Activated CD8-positive, alpha-beta memory T cell treated with anti-CD3 and anti-CD28 coated beads, Interleukin-2, amount 50 U/mL, for 48 hours (primary cell): ENCODE data around the gene ATP5F1B.

Experiments used
- DNase-seq: peaks from one replicate; pipeline ENCODE4 v3.0.0-alpha.2; 2020

ATP5F1B gene

DNA sequence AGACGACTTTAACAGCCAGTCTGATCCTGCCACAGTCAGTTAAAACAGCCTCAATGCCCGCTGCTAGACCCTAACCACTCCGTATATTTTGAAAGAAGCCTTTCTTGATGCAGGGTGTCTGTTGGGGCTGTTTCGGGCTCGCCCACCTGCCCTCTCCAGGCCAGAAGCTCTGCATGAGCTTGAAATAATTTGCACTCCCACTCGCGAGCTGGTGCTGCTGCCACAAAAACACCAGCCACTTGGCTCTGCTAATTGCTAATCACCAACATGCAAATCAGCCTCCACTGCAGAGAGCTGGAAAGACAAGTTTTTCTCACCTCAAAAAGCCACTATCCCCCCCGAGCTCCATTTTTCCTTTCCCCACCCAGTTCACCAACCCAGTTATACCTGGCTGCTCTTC is 31.2 kb downstream of the ATP5F1B start:
- no peak for DNase-seq

DNA sequence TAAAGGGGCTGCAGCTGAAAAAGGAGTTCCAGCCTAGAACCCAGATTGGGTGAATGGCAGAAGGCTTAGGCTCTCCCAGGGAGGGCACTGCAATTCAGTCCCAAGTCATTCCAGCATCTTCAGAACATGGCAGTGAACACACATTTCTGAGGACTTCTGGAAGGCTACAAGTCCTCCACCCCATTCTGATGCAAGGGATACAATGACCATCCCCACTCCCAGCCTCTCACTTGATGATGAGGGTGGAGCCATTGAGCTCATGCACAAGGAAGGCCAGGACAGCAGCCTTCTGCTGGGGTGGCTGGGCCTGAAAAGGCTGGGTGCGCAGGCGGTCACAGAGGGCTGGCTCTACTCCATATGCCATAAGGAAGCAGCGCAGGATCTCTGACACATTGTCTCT is 41.4 kb downstream of the ATP5F1B start:
- DNase-seq, result no peak

DNA sequence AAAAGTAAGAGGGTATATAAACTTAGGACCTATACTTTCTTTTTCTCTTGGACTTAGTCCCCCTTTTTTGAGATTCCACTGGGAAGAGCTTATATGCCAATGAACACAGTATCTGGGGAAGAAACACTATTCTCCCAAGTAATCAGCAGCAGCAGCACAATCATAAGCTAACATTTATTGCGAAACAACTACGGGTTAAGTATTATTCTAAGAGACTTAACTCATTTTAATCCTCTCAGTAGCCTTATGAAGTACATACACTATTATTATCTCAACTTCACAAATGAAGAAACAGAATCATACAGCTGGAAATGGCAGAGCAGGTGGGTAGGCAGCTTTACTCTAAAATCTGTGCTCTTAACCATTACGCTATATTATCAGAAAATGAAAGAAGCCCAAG is 43.5 kb downstream of the ATP5F1B start:
- DNase-seq, result no peak

DNA sequence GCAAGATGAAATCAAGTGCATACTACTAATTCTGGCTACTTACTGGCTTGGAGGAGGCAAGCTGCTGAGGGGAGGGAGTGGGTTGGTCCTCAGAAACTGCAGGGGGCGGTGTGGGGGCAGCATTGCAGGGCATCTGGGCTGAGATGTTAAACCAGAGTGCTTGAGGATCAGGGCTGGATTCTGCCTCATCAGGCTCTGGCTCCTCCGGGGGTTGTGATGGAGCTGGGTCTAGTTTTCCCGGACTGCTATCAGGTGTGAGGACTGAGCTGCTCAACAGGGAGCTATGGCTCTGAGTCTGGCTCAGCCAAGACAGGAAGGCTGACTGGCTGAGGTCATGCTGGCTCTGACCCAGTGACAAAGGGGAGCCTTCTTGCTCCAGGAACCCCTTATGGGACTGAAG is 44.3 kb downstream of the ATP5F1B start:
- no peak for DNase-seq

DNA sequence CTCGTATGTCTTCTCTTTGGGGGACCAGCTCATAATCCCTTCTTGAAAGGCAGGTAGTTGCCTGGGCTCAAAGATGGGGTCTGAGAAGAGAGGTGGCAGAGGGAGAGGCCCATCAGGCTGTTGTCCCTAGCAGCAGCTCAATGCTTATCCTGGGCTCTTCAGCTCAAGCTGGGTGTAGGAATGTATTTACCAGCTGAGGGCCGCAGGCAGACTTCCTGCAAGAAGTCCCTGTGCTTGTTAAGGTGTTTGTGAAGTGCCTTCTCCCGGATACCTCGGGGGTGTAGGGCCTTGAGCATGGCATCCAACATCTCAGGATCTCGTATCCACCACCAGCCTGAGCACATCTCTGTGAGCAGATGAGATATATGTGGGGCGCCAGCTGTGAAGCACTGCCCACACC is 45.0 kb downstream of the ATP5F1B start:
- DNase-seq, result no peak

DNA sequence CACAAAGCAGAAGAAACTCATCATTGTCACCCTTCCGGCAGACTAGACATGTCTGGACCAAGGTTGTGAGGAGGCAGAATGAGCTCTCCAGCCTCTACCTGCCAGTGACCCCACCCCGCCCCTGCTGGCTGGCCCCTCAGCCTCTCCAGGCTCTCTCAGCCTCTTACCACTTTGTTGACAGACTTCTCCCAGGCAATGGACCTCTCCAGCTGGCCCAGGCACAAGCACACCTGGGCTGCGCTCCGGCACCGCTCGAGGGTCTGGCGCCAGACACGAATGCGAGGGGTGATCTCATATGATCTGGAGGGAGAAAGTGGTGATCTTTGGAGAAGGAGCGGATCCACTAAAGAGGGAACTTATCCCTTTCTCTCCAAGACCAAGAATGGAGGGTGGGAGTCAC is 46.0 kb downstream of the ATP5F1B start:
- DNase-seq, result no peak

DNA sequence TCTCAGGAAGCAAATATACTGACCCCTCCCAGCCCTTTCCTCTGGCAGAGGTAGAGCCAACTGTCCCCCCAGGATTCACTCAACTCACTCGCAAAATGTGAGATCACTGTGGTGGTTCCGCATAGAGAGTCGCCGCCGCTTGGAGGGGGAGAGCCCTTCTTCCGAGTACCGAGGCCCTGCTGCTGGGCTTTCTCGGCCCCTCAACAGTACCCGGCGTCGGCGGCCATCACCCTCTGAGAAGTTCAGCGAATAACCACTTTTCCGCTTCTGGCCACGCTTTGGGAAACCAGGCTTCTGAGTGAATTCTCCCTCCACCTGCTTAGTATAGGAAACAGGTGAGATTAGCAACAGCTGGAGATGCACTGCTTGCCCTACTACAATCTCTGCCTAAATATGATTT is 46.7 kb downstream of the ATP5F1B start:
- DNase-seq, result no peak

DNA sequence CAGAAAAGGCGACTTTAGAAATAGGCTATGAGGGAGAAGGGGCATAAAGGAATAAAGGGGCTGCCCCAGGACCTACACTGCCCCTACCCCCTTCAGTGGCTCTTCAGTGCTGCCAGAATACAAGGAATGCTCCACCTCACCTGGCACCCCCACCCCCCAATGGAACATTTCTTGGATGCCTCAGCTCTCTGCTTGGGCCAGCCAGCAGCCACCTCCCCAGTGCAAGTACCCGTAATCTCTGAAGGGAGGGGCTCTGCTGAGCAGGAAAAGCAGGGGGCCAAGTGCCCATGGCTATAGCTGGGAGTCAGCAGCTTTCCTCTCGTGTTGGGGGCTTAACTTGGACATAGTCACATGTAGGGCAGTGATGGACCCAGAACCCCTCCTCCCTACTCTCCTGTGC is 49.0 kb downstream of the ATP5F1B start:
- DNase-seq, result no peak

DNA sequence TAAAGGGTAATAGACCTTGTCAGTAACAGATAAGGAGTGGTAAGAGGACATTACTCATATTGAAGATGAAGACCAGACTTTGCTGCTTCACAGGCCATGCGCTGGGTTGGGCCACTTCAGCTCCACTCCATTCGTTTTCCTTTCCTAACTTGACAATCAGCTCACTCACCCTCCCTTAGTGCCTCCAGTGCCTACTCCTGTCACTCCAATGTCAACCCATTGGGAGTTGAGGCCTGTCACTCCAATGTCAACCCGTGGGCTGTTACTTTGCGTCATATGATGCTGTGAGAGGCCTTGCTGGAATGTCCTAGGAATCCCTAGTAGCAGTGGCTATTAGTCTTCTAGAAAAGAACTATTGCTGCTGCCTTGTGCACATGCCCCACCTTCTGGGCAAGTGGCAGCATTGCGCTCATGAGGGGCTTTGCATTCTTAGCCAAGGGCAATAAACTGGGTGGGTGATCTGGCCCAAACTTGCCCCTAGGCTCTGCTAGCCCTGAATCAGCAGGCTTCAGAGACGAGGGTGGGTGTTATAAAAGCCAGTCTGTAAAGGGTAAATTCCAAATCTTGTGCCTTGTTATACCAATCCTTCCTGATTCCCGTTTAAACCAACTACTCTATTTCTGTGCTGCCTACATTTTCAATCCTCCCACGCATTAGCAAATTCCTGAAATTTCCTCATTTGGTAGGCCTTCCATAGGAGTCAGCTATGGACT is 51.7 kb downstream of the ATP5F1B start:
- DNase-seq, result peak; percentile 74

DNA sequence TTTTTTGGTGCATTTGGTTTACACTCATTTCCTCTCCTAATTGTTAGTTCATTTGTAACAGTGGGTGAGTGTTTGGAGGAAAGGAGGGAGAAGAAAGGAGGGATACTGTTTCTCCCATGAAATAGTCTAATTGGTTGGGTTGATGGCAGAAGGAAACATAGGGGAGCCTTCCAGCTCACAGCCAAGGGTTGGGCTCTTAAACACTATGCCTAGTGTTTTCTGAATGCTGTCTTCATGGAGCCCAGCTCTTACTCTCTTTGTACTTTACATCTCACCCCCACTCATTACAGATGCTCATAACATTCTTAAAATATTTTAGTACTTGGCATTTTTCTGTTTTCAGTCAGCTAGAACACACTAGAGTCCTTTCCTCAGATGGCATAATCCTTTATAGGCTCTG is 53.8 kb downstream of the ATP5F1B start:
- DNase-seq, result no peak

DNA sequence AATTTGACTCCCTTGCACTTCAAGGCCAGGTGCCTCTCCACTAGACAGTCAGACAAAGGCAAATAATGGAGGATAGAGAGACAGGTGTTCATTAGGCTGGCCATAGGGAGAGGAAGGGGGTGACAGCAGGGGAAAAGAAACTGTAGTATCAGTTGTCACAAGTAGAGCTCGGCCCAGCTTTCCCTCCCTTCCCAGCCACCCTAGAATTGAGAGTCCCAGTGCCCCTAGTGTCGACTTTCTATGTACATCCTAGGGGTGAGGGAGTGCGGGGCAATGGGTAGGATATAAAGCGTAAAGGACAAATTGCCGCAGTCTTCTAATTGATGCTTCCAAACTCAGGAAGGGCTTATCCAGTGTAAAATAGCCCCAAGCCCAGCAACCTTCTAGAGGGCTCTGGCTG is 54.7 kb downstream of the ATP5F1B start:
- DNase-seq, result no peak

DNA sequence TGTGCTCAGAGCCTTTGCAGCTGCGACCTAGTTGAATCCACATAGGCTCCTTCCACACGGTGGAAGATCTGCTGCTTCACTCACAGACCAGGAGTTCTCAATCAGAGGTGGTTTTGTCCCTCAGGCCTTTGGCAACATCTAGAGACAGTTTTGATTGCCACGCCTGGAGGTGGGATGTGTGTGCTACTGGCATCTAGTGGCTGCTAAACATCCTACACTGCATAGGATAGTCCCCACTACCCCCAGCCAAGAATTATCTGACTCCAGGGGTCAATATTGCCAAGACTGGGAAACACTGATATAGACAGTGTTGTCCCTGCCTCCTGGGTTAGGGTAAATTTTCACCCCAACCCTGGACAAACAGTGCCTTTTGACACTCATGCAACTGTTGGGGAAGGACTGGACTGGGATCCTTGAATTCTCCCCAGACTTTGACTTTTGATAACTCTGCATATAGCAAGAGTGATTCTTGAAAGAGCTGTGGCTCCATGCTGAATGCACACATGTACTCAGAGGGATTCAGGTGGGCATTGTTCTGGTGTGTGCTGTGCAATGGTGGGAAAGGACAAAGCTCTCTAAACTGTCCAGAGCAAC is 55.5 kb downstream of the ATP5F1B start:
- no peak for DNase-seq

DNA sequence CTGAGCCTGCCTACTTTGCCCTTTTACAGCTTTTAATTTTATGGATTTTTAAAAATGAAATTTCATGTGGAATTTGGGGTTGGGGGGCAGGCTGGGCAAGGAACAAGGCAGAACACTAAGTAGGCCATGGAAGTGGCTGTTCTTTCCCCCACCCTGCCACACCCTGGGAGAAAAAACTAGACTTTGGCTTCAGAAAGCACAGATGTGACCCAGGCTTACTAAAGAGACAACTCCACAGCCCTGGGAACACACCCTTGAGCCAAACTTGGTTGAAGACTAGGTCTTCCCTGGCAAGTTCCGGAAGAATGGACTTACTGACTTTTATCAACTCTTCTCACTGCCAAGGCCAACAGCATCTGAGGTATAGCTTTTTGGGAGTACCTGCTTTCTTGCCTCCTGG is 56.0 kb downstream of the ATP5F1B start:
- no peak for DNase-seq
